SK-N-MC (cell line): Measurements from ENCODE around the gene PIWIL1.

Source experiments
- EZH2 ChIP-seq: fragments of 200-600 bp; sonication (generic); IDR thresholded peaks from one replicate; pipeline ENCODE4 v1.6.1; 2017; ENCODE audit warnings: antibody characterized with exemption
- POLR2AphosphoS5 ChIP-seq: IDR thresholded peaks from 2 replicates; pipeline ENCODE4 v1.6.1; 2012; ENCODE audit warnings: mild to moderate bottlenecking, low read depth, low read length, borderline replicate concordance

DNA sequence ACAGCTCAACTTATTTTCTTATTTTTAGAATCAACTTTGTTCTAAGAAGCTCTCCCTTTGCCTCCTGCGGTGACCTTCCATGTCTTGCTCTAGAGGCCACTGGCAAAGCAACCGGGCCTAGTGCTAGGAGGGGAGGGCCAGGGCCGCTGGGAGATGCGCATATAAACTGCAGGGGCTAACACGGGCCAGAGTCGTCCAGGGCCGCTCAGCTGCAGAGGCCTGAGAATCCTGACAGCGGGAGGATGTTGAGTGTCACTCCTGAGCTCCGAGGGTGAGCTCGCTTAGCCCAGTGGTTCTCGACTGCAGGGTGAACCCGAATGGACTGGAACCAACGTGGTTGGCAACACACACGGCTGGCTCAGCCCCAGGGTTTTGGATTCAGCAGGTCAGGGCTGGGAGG lies 6.5 kb upstream of the PIWIL1 start:
- TF ChIP-seq POLR2AphosphoS5 (no peak), EZH2 (no peak)
